CD14-positive monocyte (primary cell): ENCODE data around the gene CMSS1. TPM values are rescaled to one million over a fixed set of nuclear protein-coding genes. Genes with fewer than 3 reads are reported as not detected.

Source experiments
- DNase-seq, 3 donors: peaks; one replicate each; pipeline ENCODE4 v3.0.0-alpha.2; 2011 to 2022
- H2AFZ ChIP-seq: 2 replicates; pipeline ENCODE4 v1.6.0; 2012; ENCODE audit warnings: mild to moderate bottlenecking, low read depth, low read length, inconsistent platforms; ENCODE audit not compliant: insufficient read depth, poor library complexity, severe bottlenecking
- H3K27ac ChIP-seq, 2 donors: 1 replicate in 1 of 2; 2 replicates in 1 of 2; pipeline ENCODE4 v1.5.1; 2012 to 2013; ENCODE audit warnings: low read length in 2 of 2, control low read depth in 1 of 2, inconsistent platforms in 1 of 2, low read depth in 1 of 2, mild to moderate bottlenecking in 1 of 2
- H3K27me3 ChIP-seq, 2 donors: one replicate each; pipeline versions ENCODE4 v1.6.0 to v1.6.1; 2011 to 2013; ENCODE audit warnings: low read length in 2 of 2; ENCODE audit not compliant: control insufficient read depth in 2 of 2, insufficient read depth in 2 of 2
- H3K36me3 ChIP-seq, 2 donors: replicated peaks in 1 of 2; 1 replicate in 1 of 2; 2 replicates in 1 of 2; pipeline versions ENCODE4 v1.5.1 to v1.6.1; 2012 to 2013; ENCODE audit warnings: low read length in 2 of 2, control low read depth in 1 of 2, inconsistent platforms in 1 of 2, mild to moderate bottlenecking in 1 of 2; ENCODE audit not compliant: insufficient read depth in 2 of 2, control insufficient read depth in 1 of 2
- H3K4me1 ChIP-seq, 2 donors: 1 replicate in 1 of 2; 2 replicates in 1 of 2; pipeline versions ENCODE4 v1.5.1 to v1.6.1; 2012 to 2013; ENCODE audit warnings: low read length in 2 of 2, control low read depth in 1 of 2, inconsistent platforms in 1 of 2, mild to moderate bottlenecking in 1 of 2, moderate library complexity in 1 of 2; ENCODE audit not compliant: insufficient read depth in 2 of 2, control insufficient read depth in 1 of 2
- H3K4me2 ChIP-seq: replicated peaks from 2 replicates; pipeline ENCODE3; 2012; ENCODE audit warnings: low read length, moderate library complexity, mild to moderate bottlenecking; ENCODE audit not compliant: poor library complexity, severe bottlenecking; ENCODE audit errors: extremely low read depth
- H3K4me3 ChIP-seq, 3 experiments: fragments of 200-600 bp in 1 of 3; sonication (generic) in 1 of 3; replicated peaks in 1 of 3; 1 replicate in 2 of 3; 2 replicates in 1 of 3; pipeline ENCODE4 v1.5.1; 2011 to 2013; ENCODE audit warnings: low read length in 3 of 3, mild to moderate bottlenecking in 3 of 3, control low read depth in 2 of 3, low read depth in 2 of 3, inconsistent platforms in 1 of 3, moderate library complexity in 1 of 3
- H3K79me2 ChIP-seq: 2 replicates; pipeline ENCODE4 v1.6.0; 2012; ENCODE audit warnings: mild to moderate bottlenecking, control low read depth, inconsistent platforms, low read length, moderate library complexity; ENCODE audit not compliant: insufficient read depth
- H3K9ac ChIP-seq: 2 replicates; pipeline ENCODE4 v1.6.0; 2017; ENCODE audit warnings: low read length, mild to moderate bottlenecking; ENCODE audit not compliant: insufficient read depth, poor library complexity, severe bottlenecking
- H3K9me3 ChIP-seq, 2 donors: replicated peaks in 1 of 2; 1 replicate in 1 of 2; 2 replicates in 1 of 2; pipeline versions ENCODE4 v1.5.1 to v1.6.1; 2012 to 2013; ENCODE audit warnings: low read length in 2 of 2, control low read depth in 1 of 2; ENCODE audit not compliant: control insufficient read depth in 1 of 2, insufficient read depth in 1 of 2
- H4K20me1 ChIP-seq: 2 replicates; pipeline ENCODE4 v1.6.0; 2012; ENCODE audit warnings: mild to moderate bottlenecking, low read length, control low read depth, moderate library complexity; ENCODE audit not compliant: insufficient read depth
- H3K27ac Mint-ChIP-seq, 7 donors: one replicate each; pipeline ENCODE4 v1.8.0; 2020; ENCODE audit warnings: mild to moderate bottlenecking in 7 of 7, mixed read lengths in 7 of 7, moderate library complexity in 6 of 7, inconsistent platforms in 2 of 7
- H3K27me3 Mint-ChIP-seq, 3 donors: one replicate each; pipeline ENCODE4 v1.8.0; 2021 to 2022; ENCODE audit warnings: low read depth in 3 of 3, mild to moderate bottlenecking in 3 of 3, mixed read lengths in 3 of 3, moderate library complexity in 3 of 3, inconsistent platforms in 1 of 3
- H3K36me3 Mint-ChIP-seq, 2 donors: one replicate each; pipeline ENCODE4 v1.8.0; 2020; ENCODE audit warnings: mixed read lengths in 2 of 2, inconsistent platforms in 1 of 2, mild to moderate bottlenecking in 1 of 2
- H3K4me1 Mint-ChIP-seq: one replicate; pipeline ENCODE4 v1.8.0; 2020; ENCODE audit warnings: mild to moderate bottlenecking, mixed read lengths
- H3K4me3 Mint-ChIP-seq, 2 donors: one replicate each; pipeline ENCODE4 v1.8.0; 2020; ENCODE audit warnings: mild to moderate bottlenecking in 2 of 2, mixed read lengths in 2 of 2, moderate library complexity in 1 of 2
- H3K9me3 Mint-ChIP-seq, 7 donors: one replicate each; pipeline ENCODE4 v1.8.0; 2020 to 2022; ENCODE audit warnings: mixed read lengths in 7 of 7, mild to moderate bottlenecking in 6 of 7, moderate library complexity in 6 of 7, inconsistent platforms in 2 of 7
- CTCF ChIP-seq: fragments of 200-600 bp; IDR thresholded peaks from one replicate; pipeline ENCODE4 v1.8.0; 2022; ENCODE audit warnings: antibody characterized with exemption, mild to moderate bottlenecking
- WGBS: methylation state at CpG from one replicate; pipeline ENCODE4 v1.1.5; 2013; ENCODE audit warnings: missing lambda C conversion rate; ENCODE audit not compliant: insufficient coverage; 5-methylcytosine and 5-hydroxymethylcytosine counted together
- intact Hi-C, 2 donors: fragments of 100-400 bp; cut with micrococcal nuclease; formaldehyde crosslinking; loops; one replicate each; pipeline versions ENCODE4 v1.15.0 to v1.15.1; 2023
- polyA plus RNA-seq, 3 donors: library from polyadenylated mRNA; depleted of rRNA in 1 of 3; unstranded in 2 of 3; stranded (reverse) in 1 of 3; fragments of 300-500 nt in 2 of 3; fragments of >200 nt in 1 of 3; fragmentation: Illumina TruSeq in 2 of 3; gene quantifications; 1 replicate in 2 of 3; 2 replicates in 1 of 3; pipeline ENCODE4 v1.2.3, GENCODE V29; 2012 to 2021

Gene CMSS1
- polyA plus RNA-seq, 3 donors = 1.1 to 3.6 (median 2.2) TPM

- Histone ChIP-seq H3K4me1 (no peaks in the 10 kb centered on the region), H3K27ac (no peak overlapping the region), H3K79me2 (no peaks in the 10 kb centered on the region), H3K4me2 (no peak overlapping the region), H4K20me1 (no peaks in the 10 kb centered on the region), H3K9ac (no peak overlapping the region), H2AFZ (no peak overlapping the region), H3K9me3 (no peaks in the 10 kb centered on the region), H3K4me3 (no peak overlapping the region), H3K27me3 (no peaks in the 10 kb centered on the region), H3K36me3 (no peaks in the 10 kb centered on the region)
- intact Hi-C loops = no loop called here
- DNase-seq = no peak
- H3K36me3 Mint-ChIP-seq = peaks cover 0 to 2% of the 10 kb centered on the region in 2 donors
- no peaks in the 10 kb centered on the region for H3K27me3 Mint-ChIP-seq
- no peak for TF ChIP-seq CTCF
- peak overlapping the region in 1 of 7 donors; percentile 1 for H3K27ac Mint-ChIP-seq
- H3K4me1 Mint-ChIP-seq = no peaks in the 10 kb centered on the region
- H3K9me3 Mint-ChIP-seq = no peaks in the 10 kb centered on the region
- 93% methylated on average over 4 of the region's 6 CpGs for WGBS
- H3K4me3 Mint-ChIP-seq = no peak overlapping the region
These were observed 236.4 kb downstream of the CMSS1 start for GRCh38 chr3:100053951-100054620.

- WGBS = 100% methylated on average over 2 of the region's 8 CpGs
- Histone ChIP-seq H3K27me3 (no peaks in the 10 kb centered on the region), H3K79me2 (no peaks in the 10 kb centered on the region), H3K4me3 (no peak overlapping the region), H3K9ac (no peak overlapping the region), H3K4me2 (no peak overlapping the region), H4K20me1 (no peaks in the 10 kb centered on the region), H3K36me3 (no peaks in the 10 kb centered on the region), H3K4me1 (peaks cover 11 to 17% of the 10 kb centered on the region in 2 donors), H3K9me3 (no peaks in the 10 kb centered on the region), H3K27ac (no peak overlapping the region), H2AFZ (no peak overlapping the region)
- H3K27ac Mint-ChIP-seq = no peak overlapping the region
- no peak for TF ChIP-seq CTCF
- DNase-seq = no peak
- no peak overlapping the region for H3K4me3 Mint-ChIP-seq
- no peaks in the 10 kb centered on the region for H3K9me3 Mint-ChIP-seq
- peaks cover 0 to 2% of the 10 kb centered on the region in 2 donors for H3K36me3 Mint-ChIP-seq
- intact Hi-C loops = no loop called here
- H3K4me1 Mint-ChIP-seq = peaks cover 15% of the 10 kb centered on the region
- H3K27me3 Mint-ChIP-seq = peaks cover 0 to 4% (median 1%) of the 10 kb centered on the region in 3 donors
These were observed 240.3 kb downstream of the CMSS1 start for GRCh38 chr3:100057716-100058575.
